ENCODE data around the gene KLHL42. TPM values are rescaled to one million over a fixed set of nuclear protein-coding genes. Genes with fewer than 3 reads are reported as not detected.

The KLHL42 gene
- total and polyA plus RNA-seq, 10 of the 15 experiments (the other 5 are each of a cell fraction or from before 2014, with no cell fraction given), result 2.1 to 18.2 (median 13.1) TPM

- SMC1A ChIA-PET (ENCODE audit: uncharacterized antibody, unreplicated experiment), result no interaction called here
- TF ChIP-seq CREB1 (IDR thresholded peaks at IDR 0.05; ENCODE audit: low read depth) (peak; percentile 65; the same call in 1 of the 2 replicates), ATF7 (IDR thresholded peaks at IDR 0.05; ENCODE audit: low read depth) (peak; percentile 93), E4F1 (IDR thresholded peaks at IDR 0.05; ENCODE audit: borderline replicate concordance, partially characterized antibody) (no peak), FOXK2 (IDR thresholded peaks at IDR 0.05) (no peak), RAD21 (IDR thresholded peaks at IDR 0.05; ENCODE audit: insufficient read depth, low read depth, low read length) (no peak), ZNF24 (IDR thresholded peaks at IDR 0.05) (no peak), EED (IDR thresholded peaks at IDR 0.05; ENCODE audit: low read depth) (peak; percentile 28; the same call in 1 of the 2 replicates), PAX8 (IDR thresholded peaks at IDR 0.05) (no peak), SP1 (IDR thresholded peaks at IDR 0.05; ENCODE audit: low read depth, low read length) (no peak), JUNB (IDR thresholded peaks at IDR 0.05) (peak; percentile 33; the same call in 1 of the 2 replicates), CREM (IDR thresholded peaks at IDR 0.05; ENCODE audit: low read depth) (0 out of 2 replicates have a peak, but pooled peaks have one; percentile 42), MXI1 (IDR thresholded peaks at IDR 0.05; ENCODE audit: low read depth, low read length) (no peak), YY1 (IDR thresholded peaks at IDR 0.05; ENCODE audit: low read depth, low read length) (no peak), ATF2 (IDR thresholded peaks at IDR 0.05; ENCODE audit: low read length) (peak; percentile 35; the same call in 1 of the 2 replicates), NFYB (IDR thresholded peaks at IDR 0.05; ENCODE audit: insufficient read depth, low read depth, low read length) (no peak), SREBF2 (IDR thresholded peaks at IDR 0.05; ENCODE audit: low read length) (no peak), CBX3 (IDR thresholded peaks at IDR 0.05; ENCODE audit: borderline replicate concordance, low read depth) (no peak)
- TF ChIP-seq, protein P1, sequence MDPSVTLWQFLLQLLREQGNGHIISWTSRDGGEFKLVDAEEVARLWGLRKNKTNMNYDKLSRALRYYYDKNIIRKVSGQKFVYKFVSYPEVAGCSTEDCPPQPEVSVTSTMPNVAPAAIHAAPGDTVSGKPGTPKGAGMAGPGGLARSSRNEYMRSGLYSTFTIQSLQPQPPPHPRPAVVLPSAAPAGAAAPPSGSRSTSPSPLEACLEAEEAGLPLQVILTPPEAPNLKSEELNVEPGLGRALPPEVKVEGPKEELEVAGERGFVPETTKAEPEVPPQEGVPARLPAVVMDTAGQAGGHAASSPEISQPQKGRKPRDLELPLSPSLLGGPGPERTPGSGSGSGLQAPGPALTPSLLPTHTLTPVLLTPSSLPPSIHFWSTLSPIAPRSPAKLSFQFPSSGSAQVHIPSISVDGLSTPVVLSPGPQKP (IDR thresholded peaks at IDR 0.05; ENCODE audit: low read depth, low read length), result no peak
- TF ChIP-seq, protein P2, sequence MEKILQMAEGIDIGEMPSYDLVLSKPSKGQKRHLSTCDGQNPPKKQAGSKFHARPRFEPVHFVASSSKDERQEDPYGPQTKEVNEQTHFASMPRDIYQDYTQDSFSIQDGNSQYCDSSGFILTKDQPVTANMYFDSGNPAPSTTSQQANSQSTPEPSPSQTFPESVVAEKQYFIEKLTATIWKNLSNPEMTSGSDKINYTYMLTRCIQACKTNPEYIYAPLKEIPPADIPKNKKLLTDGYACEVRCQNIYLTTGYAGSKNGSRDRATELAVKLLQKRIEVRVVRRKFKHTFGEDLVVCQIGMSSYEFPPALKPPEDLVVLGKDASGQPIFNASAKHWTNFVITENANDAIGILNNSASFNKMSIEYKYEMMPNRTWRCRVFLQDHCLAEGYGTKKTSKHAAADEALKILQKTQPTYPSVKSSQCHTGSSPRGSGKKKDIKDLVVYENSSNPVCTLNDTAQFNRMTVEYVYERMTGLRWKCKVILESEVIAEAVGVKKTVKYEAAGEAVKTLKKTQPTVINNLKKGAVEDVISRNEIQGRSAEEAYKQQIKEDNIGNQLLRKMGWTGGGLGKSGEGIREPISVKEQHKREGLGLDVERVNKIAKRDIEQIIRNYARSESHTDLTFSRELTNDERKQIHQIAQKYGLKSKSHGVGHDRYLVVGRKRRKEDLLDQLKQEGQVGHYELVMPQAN (conservative IDR thresholded peaks at IDR 0.05), result no peak
These were observed 6.0 kb downstream of the KLHL42 start for GRCh38 chr12:27785882-27786570.

More at GRCh38 chr12:27785882-27786570, 6.0 kb downstream of the KLHL42 start:
- peaks cover 3% of the 10 kb centered on the region for H3K4me1 ChIP-seq (ENCODE audit: control insufficient read depth, insufficient read depth, low read length)
- no peak for FAIRE-seq
- no peak overlapping the region; the same call in 1 of the 2 replicates for H3K4me2 ChIP-seq (ENCODE audit: control insufficient read depth, insufficient read depth)
- H2AFZ ChIP-seq (ENCODE audit: control insufficient read depth, low read depth, low read length), result no peak overlapping the region
- H3K27me3 ChIP-seq (replicated peaks in 1 of 2; ENCODE audit: control insufficient read depth in 2 of 2, insufficient read depth in 2 of 2, low read length in 1 of 2), result no peaks in the 10 kb centered on the region
- 21% methylated on average over 3 of the region's 3 CpGs for WGBS (ENCODE audit: insufficient coverage, insufficient replicate concordance, low lambda C conversion rate, missing lambda C conversion rate)
- peaks cover 15% of the 10 kb centered on the region for H3K79me2 ChIP-seq (ENCODE audit: control insufficient read depth, insufficient read depth, low read length)
- ChIA-PET RAD21 (ENCODE audit: unreplicated experiment) (no interaction called here), POLR2A (no interaction called here), CTCF (interaction anchor here (1.1 to 1.6 kb wide), 2 partner anchors 10 to 36 kb away, joined by 3 to 5 read pairs; no protein-coding TSS in a partner anchor)
- H3K9me3 ChIP-seq (replicated peaks; ENCODE audit: control insufficient read depth, insufficient read depth, low read length), result no peaks in the 10 kb centered on the region
- in situ Hi-C loops (cut with MboI) (no loop called here), intact Hi-C loops (cut with micrococcal nuclease; ENCODE audit: unreplicated experiment) (no loop called here)
- H3K9ac ChIP-seq (ENCODE audit: control insufficient read depth, insufficient read depth, low read length), result no peak overlapping the region
- no TSS peak for BruUV-seq (replicated peaks)
- H3K4me3 ChIP-seq, result no peak overlapping the region
- H3K36me3 ChIP-seq (ENCODE audit: control insufficient read depth in 2 of 2, insufficient read depth in 2 of 2, low read length in 1 of 2), result peaks cover 0 to 5% of the 10 kb centered on the region in 2 experiments; a peak in 1 of 4 replicates
- peak; percentile 71 for ATAC-seq
- H3K27ac ChIP-seq (ENCODE audit: control insufficient read depth, insufficient read depth), result no peak overlapping the region
- no peak for DNase-seq (ENCODE audit: low read depth, low spot score)
- no peaks in the 10 kb centered on the region for H4K20me1 ChIP-seq (ENCODE audit: control insufficient read depth, insufficient read depth)
